H1 (cell line): ENCODE measurements around the gene POLN. TPM values are rescaled to one million over a fixed set of nuclear protein-coding genes. Genes with fewer than 3 reads are reported as not detected.

ENCODE experiments used
- CTCF ChIA-PET: fragments of 300-600 bp; sonication (Branson Sonifier 250); formaldehyde crosslinking; loops from one replicate; lab custom pipeline; 2021; ENCODE audit not compliant: partially characterized antibody; lab: Charles Lee
- POLR2A ChIA-PET: fragments of 300-600 bp; sonication (Branson Sonifier 250); formaldehyde crosslinking; loops from one replicate; lab custom pipeline; 2021; ENCODE audit warnings: inconsistent platforms; ENCODE audit not compliant: partially characterized antibody; lab: Charles Lee
- DNase-seq, 2 experiments: peaks; one replicate each; pipeline versions ENCODE4 v3.0.0 to v3.0.0-alpha.2; 2010 to 2022; ENCODE audit warnings: low spot score in 2 of 2, low read depth in 1 of 2, mixed read lengths in 1 of 2
- FAIRE-seq: peaks from 2 replicates; lab custom pipeline; 2011; peaks lifted over from hg19 to GRCh38; lab: Jason Lieb, UNC
- H2AFZ ChIP-seq: 2 replicates; pipeline ENCODE4 v1.8.1; 2012; ENCODE audit warnings: low read length, inconsistent platforms
- H2AK5ac ChIP-seq: 2 replicates; pipeline ENCODE4 v1.6.1; 2013; ENCODE audit warnings: low read depth, low read length
- H2BK120ac ChIP-seq: replicated peaks from 2 replicates; pipeline ENCODE3; 2013; ENCODE audit warnings: low read depth, low read length, inconsistent platforms
- H2BK12ac ChIP-seq: 2 replicates; pipeline ENCODE4 v1.6.1; 2013; ENCODE audit warnings: low read depth, low read length
- H2BK15ac ChIP-seq: 2 replicates; pipeline ENCODE4 v1.6.1; 2013; ENCODE audit warnings: low read length
- H2BK20ac ChIP-seq: 2 replicates; pipeline ENCODE4 v1.6.1; 2013; ENCODE audit warnings: low read length
- H2BK5ac ChIP-seq: 2 replicates; pipeline ENCODE4 v1.6.1; 2013; ENCODE audit warnings: low read depth, low read length
- H3K14ac ChIP-seq: 2 replicates; pipeline ENCODE4 v1.6.1; 2013; ENCODE audit warnings: inconsistent platforms; ENCODE audit not compliant: insufficient read length
- H3K18ac ChIP-seq: 2 replicates; pipeline ENCODE4 v1.6.1; 2013; ENCODE audit warnings: low read length; ENCODE audit errors: extremely low read depth
- H3K23ac ChIP-seq: 2 replicates; pipeline ENCODE4 v1.6.1; 2013; ENCODE audit warnings: inconsistent platforms; ENCODE audit not compliant: insufficient read length
- H3K23me2 ChIP-seq: 2 replicates; pipeline ENCODE4 v1.6.1; 2013; ENCODE audit warnings: low read depth, low read length
- H3K27ac ChIP-seq: 2 replicates; pipeline ENCODE4 v1.6.1; 2011; ENCODE audit warnings: low read depth, low read length, inconsistent platforms
- H3K27me3 ChIP-seq, 4 experiments: replicated peaks in 1 of 4; 1 replicate in 1 of 4; 2 replicates in 3 of 4; pipeline versions ENCODE4 v1.6.1 to v1.8.1; 2011 to 2013; ENCODE audit warnings: low read length in 3 of 4, mild to moderate bottlenecking in 3 of 4, inconsistent platforms in 2 of 4, mixed read lengths in 2 of 4, moderate library complexity in 1 of 4; ENCODE audit not compliant: control insufficient read depth in 3 of 4, insufficient read depth in 3 of 4; ENCODE audit errors: extremely low read depth in 1 of 4
- H3K36me3 ChIP-seq, 4 experiments: 2 replicates each; pipeline versions ENCODE4 v1.6.1 to v1.8.1; 2011 to 2013; ENCODE audit warnings: mild to moderate bottlenecking in 4 of 4, low read length in 3 of 4, moderate library complexity in 2 of 4, control low read depth in 1 of 4, inconsistent platforms in 1 of 4; ENCODE audit not compliant: insufficient read depth in 4 of 4, control insufficient read depth in 2 of 4
- H3K4ac ChIP-seq: replicated peaks from 2 replicates; pipeline ENCODE3; 2013; ENCODE audit warnings: low read length, low read depth, mixed read lengths, inconsistent platforms; ENCODE audit not compliant: insufficient read length
- H3K4me1 ChIP-seq, 4 experiments: replicated peaks in 1 of 4; 1 replicate in 1 of 4; 2 replicates in 3 of 4; pipeline versions ENCODE4 v1.6.1 to v1.8.1; 2011 to 2013; ENCODE audit warnings: low read length in 3 of 4, inconsistent platforms in 2 of 4, mixed read lengths in 1 of 4; ENCODE audit not compliant: insufficient read depth in 4 of 4, control insufficient read depth in 3 of 4
- H3K4me2 ChIP-seq, 2 experiments: 2 replicates each; pipeline versions ENCODE4 v1.6.1 to v1.8.1; 2011 to 2013; ENCODE audit warnings: low read depth in 2 of 2, low read length in 2 of 2, control low read depth in 1 of 2, inconsistent platforms in 1 of 2, mild to moderate bottlenecking in 1 of 2; ENCODE audit not compliant: insufficient read depth in 1 of 2
- H3K4me3 ChIP-seq, 4 experiments: fragments of 200-600, 300-600 bp in 1 of 4; sonication (generic), shearing (Covaris generic), sonication (Bioruptor Twin) in 1 of 4; 2 replicates each; pipeline versions ENCODE4 v1.5.1 to v1.8.1; 2011 to 2016; ENCODE audit warnings: low read length in 4 of 4, low read depth in 3 of 4, control low read depth in 2 of 4, inconsistent platforms in 2 of 4, mild to moderate bottlenecking in 2 of 4, mixed read lengths in 1 of 4, moderate library complexity in 1 of 4; ENCODE audit not compliant: insufficient read depth in 2 of 4; ENCODE audit errors: extremely low read depth in 1 of 4
- H3K56ac ChIP-seq: replicated peaks from 2 replicates; pipeline ENCODE3; 2013; ENCODE audit warnings: low read depth, mild to moderate bottlenecking, mixed read lengths, low read length, inconsistent platforms; ENCODE audit not compliant: insufficient read length
- H3K79me1 ChIP-seq: 2 replicates; pipeline ENCODE4 v1.6.1; 2013; ENCODE audit warnings: low read depth, low read length, control low read depth
- H3K79me2 ChIP-seq, 2 experiments: 2 replicates each; pipeline versions ENCODE4 v1.6.1 to v1.8.1; 2012 to 2013; ENCODE audit warnings: low read length in 2 of 2, mild to moderate bottlenecking in 2 of 2, inconsistent platforms in 1 of 2; ENCODE audit not compliant: insufficient read depth in 2 of 2, control insufficient read depth in 1 of 2
- H3K9ac ChIP-seq, 4 experiments: replicated peaks in 1 of 4; 1 replicate in 1 of 4; 2 replicates in 3 of 4; pipeline versions ENCODE4 v1.6.1 to v1.8.1; 2011 to 2013; ENCODE audit warnings: low read depth in 3 of 4, low read length in 3 of 4, control low read depth in 2 of 4, mild to moderate bottlenecking in 2 of 4, moderate library complexity in 2 of 4, inconsistent platforms in 1 of 4; ENCODE audit errors: extremely low read depth in 1 of 4
- H3K9me3 ChIP-seq, 2 experiments: 2 replicates each; pipeline versions ENCODE4 v1.6.1 to v1.8.1; 2012 to 2013; ENCODE audit warnings: mild to moderate bottlenecking in 2 of 2, moderate library complexity in 2 of 2, control low read depth in 1 of 2, inconsistent platforms in 1 of 2, low read depth in 1 of 2, low read length in 1 of 2, mixed read lengths in 1 of 2; ENCODE audit not compliant: insufficient read depth in 2 of 2
- H4K20me1 ChIP-seq, 2 experiments: replicated peaks in 1 of 2; 2 replicates each; pipeline versions ENCODE3 to v1.8.1; 2011 to 2013; ENCODE audit warnings: inconsistent platforms in 2 of 2, low read length in 2 of 2, mild to moderate bottlenecking in 1 of 2; ENCODE audit not compliant: insufficient read depth in 2 of 2, control insufficient read depth in 1 of 2
- H4K5ac ChIP-seq: 2 replicates; pipeline ENCODE4 v1.6.1; 2013; ENCODE audit warnings: low read length, low read depth, mixed read lengths, inconsistent platforms; ENCODE audit not compliant: insufficient read length
- H4K8ac ChIP-seq: 2 replicates; pipeline ENCODE4 v1.8.0; 2013; ENCODE audit warnings: mild to moderate bottlenecking, moderate library complexity, low read length, inconsistent platforms; ENCODE audit not compliant: insufficient read depth; ENCODE audit errors: extremely low read depth
- H4K91ac ChIP-seq: replicated peaks from 2 replicates; pipeline ENCODE3; 2013; ENCODE audit warnings: low read length, mixed read lengths, inconsistent platforms; ENCODE audit not compliant: insufficient read length
- CHD2 ChIP-seq: IDR thresholded peaks from 2 replicates; pipeline ENCODE4 v1.6.1; 2012; ENCODE audit warnings: low read length, improper control_type of control experiment
- CTBP2 ChIP-seq: IDR thresholded peaks from 2 replicates; pipeline ENCODE4 v1.7.0; 2011; ENCODE audit warnings: borderline replicate concordance, mild to moderate bottlenecking, moderate library complexity, mixed read lengths, low read length; ENCODE audit not compliant: insufficient read depth, insufficient read length
- POLR2A ChIP-seq, 2 experiments: IDR thresholded peaks; 1 replicate in 1 of 2; 2 replicates in 1 of 2; pipeline ENCODE4 v1.6.1; 2011; ENCODE audit warnings: low read depth in 2 of 2, low read length in 2 of 2, mild to moderate bottlenecking in 2 of 2; ENCODE audit errors: control extremely low read depth in 1 of 2
- POU5F1 ChIP-seq: IDR thresholded peaks from 2 replicates; pipeline ENCODE4 v1.6.1; 2011; ENCODE audit warnings: low read depth, mild to moderate bottlenecking, low read length, moderate library complexity
- SIX5 ChIP-seq: IDR thresholded peaks from 2 replicates; pipeline ENCODE4 v1.6.1; 2011; ENCODE audit warnings: mild to moderate bottlenecking, low read depth, low read length
- SP1 ChIP-seq: IDR thresholded peaks from 2 replicates; pipeline ENCODE4 v1.6.1; 2011; ENCODE audit warnings: low read depth, low read length
- TCF12 ChIP-seq: IDR thresholded peaks from 2 replicates; pipeline ENCODE4 v1.6.1; 2011; ENCODE audit warnings: low read depth, mild to moderate bottlenecking, low read length
- ZNF274 ChIP-seq: IDR thresholded peaks from 2 replicates; pipeline ENCODE4 v1.7.0; 2012; ENCODE audit warnings: low read length, borderline replicate concordance; ENCODE audit errors: extremely low read depth
- WGBS, 2 experiments: shearing (Covaris generic) in 1 of 2; methylation state at CpG; one replicate each; pipeline versions ENCODE4 v1.1.6 to v1.1.7; 2013 to 2015; ENCODE audit warnings: low lambda C conversion rate in 2 of 2, mixed read lengths in 2 of 2, inconsistent platforms in 1 of 2, low coverage in 1 of 2, missing lambda C conversion rate in 1 of 2; ENCODE audit not compliant: insufficient replicate concordance in 2 of 2, insufficient coverage in 1 of 2, insufficient read length in 1 of 2; ENCODE audit errors: extremely low coverage in 1 of 2, missing lambda C conversion rate in 1 of 2; 5-methylcytosine and 5-hydroxymethylcytosine counted together
- polyA plus RNA-seq, 7 experiments: library from polyadenylated mRNA; depleted of rRNA in 3 of 7; stranded (reverse) in 5 of 7; unstranded in 2 of 7; fragments of >200 nt in 5 of 7; fragments of 200-250 nt in 2 of 7; gene quantifications; 1 replicate in 5 of 7; 2 replicates in 1 of 7; 4 replicates in 1 of 7; pipeline versions ENCODE4 v1.2.1 to v1.2.3, GENCODE V29; 2011 to 2013; ENCODE audit warnings: missing spikeins in 2 of 7, mixed read lengths in 2 of 7
- total RNA-seq: library from RNA; stranded (reverse); fragmentation: NEBNext Ultra II Directional; extraction: Animal tissue kit (Norgen Biotek cat#: 25700); gene quantifications from 2 replicates; pipeline ENCODE4 v1.2.1, GENCODE V29; 2021
- TF ChIP-seq, protein P1 (sequence below): IDR thresholded peaks from 2 replicates; pipeline ENCODE4 v1.6.1; 2011; ENCODE audit warnings: low read length, improper control_type of control experiment

POLN gene
- total and polyA plus RNA-seq, 2 of the 8 experiments (the other 6 are each of a cell fraction or from before 2014, with no cell fraction given), result 0.98 to 1.5 TPM

DNA sequence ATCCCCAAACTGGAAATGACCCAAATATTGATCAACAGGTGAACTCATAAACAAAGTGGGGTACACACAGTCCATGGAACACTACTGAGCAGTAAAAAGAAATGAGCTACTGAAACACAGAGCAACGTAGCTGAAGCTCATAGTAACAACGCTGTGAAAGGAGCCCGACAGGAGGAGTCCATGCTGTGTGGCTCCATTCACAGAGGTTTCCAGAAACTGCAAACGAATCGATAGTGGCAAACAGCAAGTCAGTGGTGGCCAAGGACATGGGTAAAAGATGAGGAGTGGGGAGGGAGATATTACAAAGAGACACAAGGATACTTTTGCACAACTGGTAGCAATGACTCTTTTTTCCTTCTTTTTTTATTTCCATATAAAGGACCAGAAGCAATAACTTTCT is 90.4 kb downstream of the POLN start:
- TF ChIP-seq, protein P1, sequence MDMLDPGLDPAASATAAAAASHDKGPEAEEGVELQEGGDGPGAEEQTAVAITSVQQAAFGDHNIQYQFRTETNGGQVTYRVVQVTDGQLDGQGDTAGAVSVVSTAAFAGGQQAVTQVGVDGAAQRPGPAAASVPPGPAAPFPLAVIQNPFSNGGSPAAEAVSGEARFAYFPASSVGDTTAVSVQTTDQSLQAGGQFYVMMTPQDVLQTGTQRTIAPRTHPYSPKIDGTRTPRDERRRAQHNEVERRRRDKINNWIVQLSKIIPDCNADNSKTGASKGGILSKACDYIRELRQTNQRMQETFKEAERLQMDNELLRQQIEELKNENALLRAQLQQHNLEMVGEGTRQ, result no peak
- no peak for TF ChIP-seq SP1
- no peak for TF ChIP-seq ZNF274
- no peak for TF ChIP-seq POU5F1
- no peak for TF ChIP-seq TCF12
- no peak for TF ChIP-seq CTBP2
- no peak for TF ChIP-seq POLR2A (IDR thresholded peaks at IDR 0.05; ENCODE audit: control extremely low read depth in 1 of 2, low read depth in 2 of 2, low read length in 2 of 2)
- no peak for TF ChIP-seq CHD2
- TF ChIP-seq SIX5, result no peak
- H3K9ac ChIP-seq, result no peak overlapping the region
- no peak overlapping the region for H4K91ac ChIP-seq
- H3K27ac ChIP-seq, result no peak overlapping the region
- FAIRE-seq, result no peak
- H3K9me3 ChIP-seq, result 0 out of 4 replicates have a peak, but pooled peaks cover 0 to 3% of the 10 kb centered on the region in 2 experiments
- H3K4me2 ChIP-seq, result no peak overlapping the region
- no peak overlapping the region for H2BK120ac ChIP-seq
- no peaks in the 10 kb centered on the region for H3K4me1 ChIP-seq
- POLR2A ChIA-PET, result no interaction called here
- no peak overlapping the region for H3K14ac ChIP-seq
- H2BK12ac ChIP-seq, result no peak overlapping the region
- H3K4me3 ChIP-seq, result no peak overlapping the region
- no peak overlapping the region for H3K4ac ChIP-seq
- CTCF ChIA-PET, result interaction anchor here (1.2 kb wide), 1 partner anchor 67 kb away, joined by 3 read pairs; no protein-coding TSS in a partner anchor
- 0 out of 7 replicates have a peak, but pooled peaks cover 0 to 5% (median 0%) of the 10 kb centered on the region in 4 experiments for H3K27me3 ChIP-seq
- no peak for DNase-seq
- H3K56ac ChIP-seq, result no peak overlapping the region
- H3K18ac ChIP-seq, result no peak overlapping the region
- H2BK5ac ChIP-seq, result no peak overlapping the region
- H3K23me2 ChIP-seq, result no peaks in the 10 kb centered on the region
- H4K8ac ChIP-seq, result no peak overlapping the region
- H4K20me1 ChIP-seq, result no peaks in the 10 kb centered on the region
- H2BK15ac ChIP-seq, result no peak overlapping the region
- H2AFZ ChIP-seq, result no peak overlapping the region
- H3K36me3 ChIP-seq, result no peaks in the 10 kb centered on the region
- H4K5ac ChIP-seq, result no peak overlapping the region
- H3K79me2 ChIP-seq, result no peaks in the 10 kb centered on the region
- WGBS, 2 experiments, result 86% methylated on average over 5 of the region's 5 CpGs; no CpG with 5 or more reads in 1 of the 2 experiments
- H3K23ac ChIP-seq, result no peak overlapping the region
- no peaks in the 10 kb centered on the region for H3K79me1 ChIP-seq
- no peak overlapping the region for H2BK20ac ChIP-seq
- no peak overlapping the region for H2AK5ac ChIP-seq
